Breast epithelium (tissue), 4 donors: Measurements from ENCODE around the gene HIPK1. TPM values are rescaled to one million over a fixed set of nuclear protein-coding genes. Genes with fewer than 3 reads are reported as not detected.

Experiments used
- DNase-seq, 2 donors: peaks; one replicate each; pipeline ENCODE4 v3.0.0-alpha.2; 2019; ENCODE audit warnings: low spot score in 2 of 2
- H3K27ac ChIP-seq, 2 donors: fragments of 200-600 bp; sonication (generic) in 1 of 2; one replicate each; pipeline ENCODE4 v1.5.1; 2016 to 2019; ENCODE audit warnings: mild to moderate bottlenecking in 1 of 2
- H3K27me3 ChIP-seq, 2 donors: fragments of 200-600 bp; sonication (generic) in 1 of 2; one replicate each; pipeline versions ENCODE4 v1.5.1 to v1.6.0; 2017 to 2019; ENCODE audit warnings: control low read depth in 1 of 2, mild to moderate bottlenecking in 1 of 2
- H3K36me3 ChIP-seq: fragments of 200-600 bp; one replicate; pipeline ENCODE4 v1.5.1; 2019
- H3K4me1 ChIP-seq, 2 donors: fragments of 200-600 bp; sonication (generic); one replicate each; pipeline ENCODE4 v1.5.1; 2016 to 2019; ENCODE audit warnings: control low read depth in 1 of 2
- H3K4me3 ChIP-seq, 3 donors: fragments of 200-600 bp; sonication (generic); 1 replicate in 2 of 3; 2 replicates in 1 of 3; pipeline ENCODE4 v1.5.1; 2016 to 2019; ENCODE audit warnings: mild to moderate bottlenecking in 3 of 3, moderate library complexity in 2 of 3
- H3K9me3 ChIP-seq, 2 donors: fragments of 200-600 bp; sonication (generic) in 1 of 2; one replicate each; pipeline ENCODE4 v1.5.1; 2016 to 2019; ENCODE audit warnings: control low read depth in 1 of 2
- CTCF ChIP-seq, 3 donors: fragments of 450-650 bp; IDR thresholded peaks; one replicate each; pipeline ENCODE4 v1.5.1; 2016 to 2017; ENCODE audit warnings: antibody characterized with exemption in 3 of 3, mild to moderate bottlenecking in 3 of 3, moderate library complexity in 3 of 3
- POLR2A ChIP-seq: fragments of 450-650 bp; IDR thresholded peaks from one replicate; pipeline ENCODE4 v1.6.1; 2016; ENCODE audit warnings: antibody characterized with exemption, mild to moderate bottlenecking, moderate library complexity
- POLR2AphosphoS5 ChIP-seq, 3 donors: sonication (generic); formaldehyde crosslinking; IDR thresholded peaks; one replicate each; pipeline ENCODE4 v1.6.1; 2017; ENCODE audit warnings: antibody characterized with exemption in 3 of 3
- intact Hi-C: fragments of 100-400 bp; cut with DNase I; formaldehyde crosslinking; loops from one replicate; pipeline ENCODE4 v1.15.1; 2023; ENCODE audit warnings: low total_unique reads
- total RNA-seq, 3 donors: library from RNA; depleted of rRNA; stranded (reverse); fragments of >200 nt; gene quantifications; one replicate each; pipeline ENCODE4 v1.1.0, GENCODE V29; 2016

The HIPK1 gene
- total RNA-seq, 3 donors from 2014 or later = 46.9 to 66.2 (median 57.8) TPM

GRCh38 chr1:113935970-113936369, 6.8 kb downstream of the HIPK1 start:
- intact Hi-C loops = no loop called here
- Histone ChIP-seq H3K27ac (no peak overlapping the region), H3K27me3 (no peaks in the 10 kb centered on the region), H3K4me1 (no peaks in the 10 kb centered on the region), H3K9me3 (no peaks in the 10 kb centered on the region), H3K4me3 (no peak overlapping the region), H3K36me3 (no peaks in the 10 kb centered on the region)
- DNase-seq = no peak
- TF ChIP-seq POLR2AphosphoS5 (IDR thresholded peaks at IDR 0.05) = no peak
- TF ChIP-seq CTCF (IDR thresholded peaks at IDR 0.05) = no peak
- TF ChIP-seq POLR2A = no peak

GRCh38 chr1:113937146-113937545, 8.0 kb downstream of the HIPK1 start:
- no peaks in the 10 kb centered on the region for H3K9me3 ChIP-seq
- no peak overlapping the region for H3K27ac ChIP-seq
- no peaks in the 10 kb centered on the region for H3K27me3 ChIP-seq
- DNase-seq = no peak
- H3K4me1 ChIP-seq = no peaks in the 10 kb centered on the region
- intact Hi-C loops = no loop called here
- H3K36me3 ChIP-seq = peaks cover 5% of the 10 kb centered on the region
- TF ChIP-seq POLR2A (no peak), CTCF (IDR thresholded peaks at IDR 0.05) (no peak), POLR2AphosphoS5 (IDR thresholded peaks at IDR 0.05) (no peak)
- no peak overlapping the region for H3K4me3 ChIP-seq

- Histone ChIP-seq H3K4me3 (no peak overlapping the region), H3K4me1 (no peaks in the 10 kb centered on the region), H3K27ac (no peak overlapping the region), H3K9me3 (no peaks in the 10 kb centered on the region), H3K27me3 (no peaks in the 10 kb centered on the region), H3K36me3 (peaks cover 5% of the 10 kb centered on the region)
- intact Hi-C loops = no loop called here
- no peak for DNase-seq
- TF ChIP-seq POLR2A (no peak), POLR2AphosphoS5 (IDR thresholded peaks at IDR 0.05) (no peak), CTCF (IDR thresholded peaks at IDR 0.05) (no peak)
These were observed 9.1 kb downstream of the HIPK1 start for GRCh38 chr1:113938192-113938591.

- H3K27ac ChIP-seq = no peak overlapping the region
- DNase-seq = no peak
- no peaks in the 10 kb centered on the region for H3K27me3 ChIP-seq
- intact Hi-C loops = no loop called here
- no peak overlapping the region for H3K4me3 ChIP-seq
- no peaks in the 10 kb centered on the region for H3K4me1 ChIP-seq
- H3K9me3 ChIP-seq = no peaks in the 10 kb centered on the region
- peaks cover 5% of the 10 kb centered on the region for H3K36me3 ChIP-seq
- TF ChIP-seq CTCF (IDR thresholded peaks at IDR 0.05) = no peak
- no peak for TF ChIP-seq POLR2AphosphoS5 (IDR thresholded peaks at IDR 0.05)
- no peak for TF ChIP-seq POLR2A
These were observed 11.5 kb downstream of the HIPK1 start for GRCh38 chr1:113940365-113941244.

GRCh38 chr1:113941245-113941559, 12.1 kb downstream of the HIPK1 start:
- intact Hi-C loops = no loop called here
- Histone ChIP-seq H3K4me3 (no peak overlapping the region), H3K27ac (no peak overlapping the region), H3K27me3 (no peaks in the 10 kb centered on the region), H3K4me1 (no peaks in the 10 kb centered on the region), H3K9me3 (no peaks in the 10 kb centered on the region), H3K36me3 (peaks cover 5% of the 10 kb centered on the region)
- TF ChIP-seq POLR2AphosphoS5 (IDR thresholded peaks at IDR 0.05) (no peak), POLR2A (no peak), CTCF (IDR thresholded peaks at IDR 0.05) (no peak)
- DNase-seq = no peak
